ENCODE data around the gene SLC9A9. TPM values are rescaled to one million over a fixed set of nuclear protein-coding genes. Genes with fewer than 3 reads are reported as not detected.

SLC9A9 gene
- total RNA-seq, 1 experiment from 2014 or later: 1.5 TPM

GRCh38 chr3:143217283-143217682 lies 631.0 kb downstream of the SLC9A9 start:
- H3K27me3 Mint-ChIP-seq (ENCODE audit: unreplicated experiment): peaks cover 25% of the 10 kb centered on the region
- no peak for TF ChIP-seq CTCF (IDR thresholded peaks at IDR 0.05; ENCODE audit: unreplicated experiment)
- intact Hi-C loops (cut with micrococcal nuclease; ENCODE audit: unreplicated experiment): no loop called here
- H3K4me3 Mint-ChIP-seq (ENCODE audit: low read depth, unreplicated experiment): no peak overlapping the region
- no peaks in the 10 kb centered on the region for H3K36me3 Mint-ChIP-seq (ENCODE audit: insufficient read depth, unreplicated experiment)
- no peak for DNase-seq
- no peak overlapping the region for H3K27ac Mint-ChIP-seq (ENCODE audit: unreplicated experiment)
- BruUV-seq (replicated peaks): no TSS peak
- no peaks in the 10 kb centered on the region for H3K9me3 Mint-ChIP-seq (ENCODE audit: low read depth, unreplicated experiment)
- no peaks in the 10 kb centered on the region for H3K4me1 Mint-ChIP-seq (ENCODE audit: low read depth, unreplicated experiment)
- CTCF ChIA-PET: no interaction called here

GRCh38 chr3:143216709-143217182 lies 631.5 kb downstream of the SLC9A9 start:
- no TSS peak for BruUV-seq (replicated peaks)
- Mint-ChIP-seq H3K4me1 (ENCODE audit: low read depth, unreplicated experiment) (no peaks in the 10 kb centered on the region), H3K27ac (ENCODE audit: unreplicated experiment) (no peak overlapping the region), H3K4me3 (ENCODE audit: low read depth, unreplicated experiment) (no peak overlapping the region), H3K36me3 (ENCODE audit: insufficient read depth, unreplicated experiment) (no peaks in the 10 kb centered on the region), H3K9me3 (ENCODE audit: low read depth, unreplicated experiment) (no peaks in the 10 kb centered on the region), H3K27me3 (ENCODE audit: unreplicated experiment) (peaks cover 19% of the 10 kb centered on the region)
- no peak for TF ChIP-seq CTCF (IDR thresholded peaks at IDR 0.05; ENCODE audit: unreplicated experiment)
- intact Hi-C loops (cut with micrococcal nuclease; ENCODE audit: unreplicated experiment): no loop called here
- CTCF ChIA-PET: no interaction called here
- no peak for DNase-seq

Other genes with a start within 250 kb of the SLC9A9 start
- 37.7 and 39.4 TPM in 2 replicates for gene DIPK2A, start 123.4 kb upstream of the SLC9A9 start, total RNA-seq (2022)

All from Calu3 (cell line).